SK-N-SH (cell line): Measurements from ENCODE around the gene CCDC178. TPM values are rescaled to one million over a fixed set of nuclear protein-coding genes. Genes with fewer than 3 reads are reported as not detected.

Experiments used
- CTCF ChIA-PET: fragments of 300-600, 350-600 bp; formaldehyde crosslinking; extraction: SDS; loops from one replicate; lab custom pipeline; 2021; lab: Yijun Ruan, JAX
- POLR2A ChIA-PET: fragments of 350-600 bp; sonication (Branson Sonifier 250); formaldehyde crosslinking; extraction: SDS; loops from one replicate; lab custom pipeline; 2020; ENCODE audit warnings: antibody characterized with exemption, inconsistent platforms; lab: Yijun Ruan, JAX
- DNase-seq: peaks from one replicate; pipeline ENCODE4 v3.0.0; 2012
- H2AFZ ChIP-seq: fragments of 200-600 bp; sonication (generic); 2 replicates; pipeline ENCODE4 v1.8.1; 2016; ENCODE audit warnings: antibody characterized with exemption, mild to moderate bottlenecking, low read depth
- H3F3A ChIP-seq: fragments of 200-600 bp; sonication (generic); replicated peaks from 2 replicates; pipeline ENCODE3; 2016; ENCODE audit warnings: antibody characterized with exemption, mild to moderate bottlenecking; ENCODE audit not compliant: insufficient read depth
- H3K27ac ChIP-seq, 2 experiments: fragments of 200-500 bp in 1 of 2; fragments of 200-600 bp in 1 of 2; sonication (Bioruptor generic) in 1 of 2; sonication (generic), shearing (Covaris generic) in 1 of 2; 2 replicates each; pipeline versions ENCODE4 v1.5.1 to v1.6.1; 2014 to 2016; ENCODE audit warnings: low read depth in 2 of 2, inconsistent platforms in 1 of 2, low read length in 1 of 2, mild to moderate bottlenecking in 1 of 2, mixed read lengths in 1 of 2
- H3K27me3 ChIP-seq: fragments of 200-600 bp; sonication (generic), shearing (Covaris generic); 2 replicates; pipeline ENCODE4 v1.6.1; 2016; ENCODE audit warnings: mixed run types; ENCODE audit not compliant: insufficient read depth
- H3K36me3 ChIP-seq, 2 experiments: fragments of 200-500 bp in 1 of 2; fragments of 200-600 bp in 1 of 2; sonication (Bioruptor generic) in 1 of 2; sonication (generic) in 1 of 2; replicated peaks in 1 of 2; 2 replicates each; pipeline versions ENCODE3 to v1.5.1; 2014 to 2016; ENCODE audit warnings: low read length in 1 of 2, mild to moderate bottlenecking in 1 of 2; ENCODE audit not compliant: insufficient read depth in 2 of 2, control insufficient read depth in 1 of 2
- H3K4me1 ChIP-seq, 2 experiments: fragments of 200-500 bp in 1 of 2; fragments of 200-600 bp in 1 of 2; sonication (Bioruptor generic) in 1 of 2; sonication (generic), shearing (Covaris generic) in 1 of 2; 2 replicates each; pipeline versions ENCODE4 v1.5.1 to v1.6.1; 2014 to 2016; ENCODE audit warnings: low read depth in 1 of 2, low read length in 1 of 2, mixed run types in 1 of 2; ENCODE audit not compliant: insufficient read depth in 2 of 2, control insufficient read depth in 1 of 2
- H3K4me2 ChIP-seq: fragments of 200-600 bp; sonication (generic), shearing (Covaris generic); 2 replicates; pipeline ENCODE4 v1.6.1; 2017; ENCODE audit warnings: mixed run types
- H3K4me3 ChIP-seq, 2 experiments: fragments of 200-500 bp in 1 of 2; fragments of 200-600 bp in 1 of 2; sonication (Bioruptor generic) in 1 of 2; sonication (generic), shearing (Covaris generic) in 1 of 2; 2 replicates each; pipeline versions ENCODE4 v1.5.1 to v1.8.1; 2014 to 2016; ENCODE audit warnings: low read depth in 2 of 2, inconsistent platforms in 1 of 2, low read length in 1 of 2, mild to moderate bottlenecking in 1 of 2, mixed read lengths in 1 of 2, moderate library complexity in 1 of 2
- H3K79me2 ChIP-seq: fragments of 200-600 bp; sonication (generic); 2 replicates; pipeline ENCODE4 v1.8.1; 2017; ENCODE audit warnings: mild to moderate bottlenecking; ENCODE audit not compliant: insufficient read depth
- H3K9ac ChIP-seq: fragments of 200-600 bp; sonication (generic); 2 replicates; pipeline ENCODE4 v1.6.1; 2017; ENCODE audit warnings: mixed run types
- H3K9me2 ChIP-seq: fragments of 200-600 bp; sonication (generic); 2 replicates; pipeline ENCODE4 v1.6.1; 2017; ENCODE audit warnings: mixed run types
- H3K9me3 ChIP-seq: fragments of 200-600 bp; sonication (generic); 2 replicates; pipeline ENCODE4 v1.6.1; 2017; ENCODE audit warnings: mixed run types, mild to moderate bottlenecking, moderate library complexity
- H4K20me1 ChIP-seq: fragments of 200-600 bp; sonication (generic); 2 replicates; pipeline ENCODE4 v1.6.1; 2017; ENCODE audit warnings: mild to moderate bottlenecking, mixed run types; ENCODE audit not compliant: insufficient read depth
- CHD2 ChIP-seq: fragments of 150-350 bp; IDR thresholded peaks from 2 replicates; pipeline ENCODE4 v1.6.1; 2018; ENCODE audit warnings: low read length; ENCODE audit not compliant: partially characterized antibody
- ELF1 ChIP-seq: IDR thresholded peaks from 2 replicates; pipeline ENCODE4 v1.4.0; 2012
- EP300 ChIP-seq, 2 experiments: IDR thresholded peaks; 2 replicates each; pipeline versions ENCODE4 v1.4.0 to v1.6.1; 2012; ENCODE audit warnings: borderline replicate concordance in 1 of 2, low read depth in 1 of 2, low read length in 1 of 2
- FOXJ3 ChIP-seq: sonication (generic); formaldehyde crosslinking; IDR thresholded peaks from 2 replicates; pipeline ENCODE4 v1.5.1; 2020; ENCODE audit warnings: mild to moderate bottlenecking, missing genetic modification reagents
- FOXM1 ChIP-seq: IDR thresholded peaks from 2 replicates; pipeline ENCODE4 v1.4.0; 2012; ENCODE audit warnings: low read depth, mild to moderate bottlenecking
- GATA2 ChIP-seq: sonication (generic); formaldehyde crosslinking; IDR thresholded peaks from 2 replicates; pipeline ENCODE4 v1.5.0; 2020; ENCODE audit warnings: mild to moderate bottlenecking, missing genetic modification reagents
- NFIC ChIP-seq: IDR thresholded peaks from 2 replicates; pipeline ENCODE4 v1.4.0; 2012; ENCODE audit warnings: borderline replicate concordance
- NRF1 ChIP-seq: IDR thresholded peaks from 2 replicates; pipeline ENCODE4 v1.6.1; 2012; ENCODE audit warnings: low read depth, mild to moderate bottlenecking, low read length
- PBX3 ChIP-seq: IDR thresholded peaks from 2 replicates; pipeline ENCODE4; 2012
- POLR2AphosphoS5 ChIP-seq: IDR thresholded peaks from 2 replicates; pipeline ENCODE4 v1.6.1; 2012; ENCODE audit warnings: low read depth, low read length
- RCOR1 ChIP-seq: fragments of 150-350 bp; IDR thresholded peaks from 2 replicates; pipeline ENCODE4 v1.6.1; 2017; ENCODE audit warnings: antibody characterized with exemption, low read length
- REST ChIP-seq: IDR thresholded peaks from 2 replicates; pipeline ENCODE4 v1.6.1; 2012; ENCODE audit warnings: mild to moderate bottlenecking, low read depth, low read length, moderate library complexity
- RFX5 ChIP-seq: IDR thresholded peaks from 2 replicates; pipeline ENCODE4 v1.6.1; 2012; ENCODE audit warnings: mild to moderate bottlenecking, improper control_type of control experiment, low read length
- SIN3A ChIP-seq: IDR thresholded peaks from 2 replicates; pipeline ENCODE4 v1.6.1; 2012; ENCODE audit warnings: low read depth, mild to moderate bottlenecking, low read length, moderate library complexity, borderline replicate concordance
- TAF1 ChIP-seq: IDR thresholded peaks from 2 replicates; pipeline ENCODE4 v1.6.1; 2012; ENCODE audit warnings: low read depth, mild to moderate bottlenecking, low read length, moderate library complexity, borderline replicate concordance
- TCF12 ChIP-seq: IDR thresholded peaks from 2 replicates; pipeline ENCODE4 v1.4.0; 2012
- USF1 ChIP-seq: IDR thresholded peaks from 2 replicates; pipeline ENCODE4 v1.4.0; 2012; ENCODE audit warnings: low read depth, borderline replicate concordance
- YY1 ChIP-seq: IDR thresholded peaks from 2 replicates; pipeline ENCODE4 v1.4.0; 2012; ENCODE audit warnings: low read depth, mild to moderate bottlenecking
- WGBS: methylation state at CpG from one replicate; pipeline ENCODE4 v1.1.6; 2017; ENCODE audit warnings: low lambda C conversion rate; 5-methylcytosine and 5-hydroxymethylcytosine counted together
- polyA plus RNA-seq, 3 experiments: library from polyadenylated mRNA; depleted of rRNA; stranded (reverse); fragments of >200 nt; gene quantifications; 2 replicates each; pipeline ENCODE4 v1.2.3, GENCODE V29; 2012

Gene CCDC178
- polyA plus RNA-seq, 1 of the 3 experiments (the other 2 are of a cell fraction) = not detected

- H3K9me3 ChIP-seq = no peaks in the 10 kb centered on the region
- no peak overlapping the region for H3K4me2 ChIP-seq
- no peak overlapping the region for H3K4me3 ChIP-seq
- no peaks in the 10 kb centered on the region for H3K4me1 ChIP-seq
- ChIA-PET POLR2A (no interaction called here), CTCF (no interaction called here)
- no peaks in the 10 kb centered on the region for H3K79me2 ChIP-seq
- H2AFZ ChIP-seq = no peak overlapping the region
- DNase-seq = no peak
- no peaks in the 10 kb centered on the region for H3K27me3 ChIP-seq
- TF ChIP-seq POLR2AphosphoS5 (no peak), NFIC (no peak), TCF12 (no peak), FOXM1 (no peak)
- TF ChIP-seq, all 33 proteins: peak for 0
- 21% methylated on average over 2 of the region's 7 CpGs for WGBS
- no peaks in the 10 kb centered on the region for H3K9me2 ChIP-seq
- no peak overlapping the region for H3K27ac ChIP-seq
- H3F3A ChIP-seq = no peaks in the 10 kb centered on the region
- H4K20me1 ChIP-seq = no peaks in the 10 kb centered on the region
- no peaks in the 10 kb centered on the region for H3K36me3 ChIP-seq
- no peak overlapping the region for H3K9ac ChIP-seq
Observed at GRCh38 chr18:33282142-33282541, 158.4 kb downstream of the CCDC178 start.

GRCh38 chr18:33277431-33277830, 163.1 kb downstream of the CCDC178 start:
- TF ChIP-seq CHD2 = no peak
- TF ChIP-seq USF1 = no peak
- TF ChIP-seq RFX5 = no peak
- no peak for TF ChIP-seq FOXJ3 (CRISPR knock-in tag)
- TF ChIP-seq EP300 (IDR thresholded peaks at IDR 0.05; ENCODE audit: borderline replicate concordance in 1 of 2, low read depth in 1 of 2, low read length in 1 of 2) = no peak
- Histone ChIP-seq H3K27me3 (no peaks in the 10 kb centered on the region), H3F3A (no peaks in the 10 kb centered on the region), H3K4me1 (no peaks in the 10 kb centered on the region), H2AFZ (no peak overlapping the region), H3K9me2 (no peaks in the 10 kb centered on the region; the same call in 1 of the 2 replicates), H3K27ac (no peak overlapping the region), H3K9me3 (no peaks in the 10 kb centered on the region), H3K36me3 (no peaks in the 10 kb centered on the region), H3K4me3 (no peak overlapping the region), H3K9ac (no peak overlapping the region), H3K79me2 (no peaks in the 10 kb centered on the region), H4K20me1 (no peaks in the 10 kb centered on the region), H3K4me2 (no peak overlapping the region)
- POLR2A ChIA-PET = no interaction called here
- DNase-seq = no peak
- CTCF ChIA-PET = no interaction called here

- no peaks in the 10 kb centered on the region for H3K9me3 ChIP-seq
- H3K4me2 ChIP-seq = no peak overlapping the region
- H2AFZ ChIP-seq = no peak overlapping the region
- no peaks in the 10 kb centered on the region; the same call in 1 of the 2 replicates for H3K9me2 ChIP-seq
- POLR2A ChIA-PET = no interaction called here
- TF ChIP-seq GATA2 (CRISPR knock-in tag) (no peak), PBX3 (no peak), REST (no peak), YY1 (no peak), SIN3A (no peak), ELF1 (no peak), TAF1 (no peak), NRF1 (no peak), RCOR1 (no peak), FOXM1 (no peak)
- TF ChIP-seq, all 33 proteins: peak for 0
- no peak overlapping the region for H3K9ac ChIP-seq
- H3K27me3 ChIP-seq = no peaks in the 10 kb centered on the region
- H3K79me2 ChIP-seq = no peaks in the 10 kb centered on the region
- no peaks in the 10 kb centered on the region for H4K20me1 ChIP-seq
- CTCF ChIA-PET = no interaction called here
- H3K4me1 ChIP-seq = no peaks in the 10 kb centered on the region
- H3K27ac ChIP-seq = no peak overlapping the region
- H3F3A ChIP-seq = no peaks in the 10 kb centered on the region
- no peak for DNase-seq
- H3K36me3 ChIP-seq = no peaks in the 10 kb centered on the region
- H3K4me3 ChIP-seq = no peak overlapping the region
Observed at GRCh38 chr18:33275843-33276242, 164.7 kb downstream of the CCDC178 start.
